Keratinocyte (primary cell): ENCODE results near the gene SLC12A9. TPM values are rescaled to one million over a fixed set of nuclear protein-coding genes. Genes with fewer than 3 reads are reported as not detected.

ENCODE experiments used
- DNase-seq: peaks from one replicate; pipeline ENCODE4 v3.0.0-alpha.2; 2011; ENCODE audit warnings: low read depth, missing footprints, low spot score
- FAIRE-seq: peaks from 2 replicates; lab custom pipeline; 2011; peaks lifted over from hg19 to GRCh38; lab: Jason Lieb, UNC
- H2AFZ ChIP-seq: 2 replicates; pipeline ENCODE4 v1.6.0; 2012; ENCODE audit warnings: low read length, control low read depth, inconsistent platforms; ENCODE audit not compliant: control insufficient read depth
- H3K27ac ChIP-seq: 2 replicates; pipeline ENCODE4 v1.5.1; 2011; ENCODE audit warnings: low read length; ENCODE audit not compliant: control insufficient read depth, insufficient read depth
- H3K27me3 ChIP-seq: 3 replicates; pipeline ENCODE4 v1.6.0; 2011; ENCODE audit warnings: low read length; ENCODE audit not compliant: control insufficient read depth, insufficient read depth; ENCODE audit errors: extremely low read depth
- H3K36me3 ChIP-seq, 2 experiments: 2 replicates in 1 of 2; 3 replicates in 1 of 2; pipeline ENCODE4 v1.5.1; 2011; ENCODE audit warnings: low read length in 2 of 2, mild to moderate bottlenecking in 1 of 2; ENCODE audit not compliant: control insufficient read depth in 2 of 2, insufficient read depth in 2 of 2; ENCODE audit errors: extremely low read depth in 1 of 2
- H3K4me1 ChIP-seq: 3 replicates; pipeline ENCODE4 v1.5.1; 2011; ENCODE audit warnings: low read length; ENCODE audit not compliant: control insufficient read depth, insufficient read depth; ENCODE audit errors: extremely low read depth
- H3K4me2 ChIP-seq: 3 replicates; pipeline ENCODE4 v1.6.0; 2011; ENCODE audit warnings: low read depth, low read length; ENCODE audit not compliant: control insufficient read depth, insufficient read depth; ENCODE audit errors: extremely low read depth
- H3K4me3 ChIP-seq, 3 experiments: fragments of 200-600 bp in 1 of 3; sonication (generic) in 1 of 3; 2 replicates in 2 of 3; 3 replicates in 1 of 3; pipeline ENCODE4 v1.5.1; 2011 to 2016; ENCODE audit warnings: low read length in 3 of 3, mild to moderate bottlenecking in 3 of 3, control low read depth in 2 of 3, inconsistent platforms in 1 of 3, low read depth in 1 of 3, mixed read lengths in 1 of 3, mixed run types in 1 of 3, moderate library complexity in 1 of 3; ENCODE audit not compliant: control insufficient read depth in 2 of 3, insufficient read depth in 2 of 3; ENCODE audit errors: extremely low read depth in 1 of 3
- H3K79me2 ChIP-seq: 2 replicates; pipeline ENCODE4 v1.6.0; 2012; ENCODE audit warnings: low read length; ENCODE audit not compliant: control insufficient read depth, insufficient read depth
- H3K9ac ChIP-seq: 3 replicates; pipeline ENCODE4 v1.6.0; 2011; ENCODE audit warnings: low read length; ENCODE audit not compliant: control insufficient read depth, insufficient read depth; ENCODE audit errors: extremely low read depth
- H3K9me1 ChIP-seq: 3 replicates; pipeline ENCODE4 v1.6.0; 2011; ENCODE audit warnings: low read length; ENCODE audit not compliant: control insufficient read depth, insufficient read depth; ENCODE audit errors: extremely low read depth
- H3K9me3 ChIP-seq: 2 replicates; pipeline ENCODE4 v1.5.1; 2012; ENCODE audit warnings: low read depth, low read length; ENCODE audit not compliant: control insufficient read depth
- H4K20me1 ChIP-seq: 3 replicates; pipeline ENCODE4 v1.6.0; 2011; ENCODE audit warnings: low read length; ENCODE audit not compliant: control insufficient read depth, insufficient read depth; ENCODE audit errors: extremely low read depth
- EZH2 ChIP-seq: IDR thresholded peaks from one replicate; pipeline ENCODE4 v1.6.1; 2012; ENCODE audit warnings: inconsistent platforms, mild to moderate bottlenecking, low read length, moderate library complexity
- dilution Hi-C: fragments of 300-500 bp; cut with MboI; formaldehyde crosslinking; loops from one replicate; pipeline ENCODE4 v1.7.0; 2020; ENCODE audit warnings: low sequenced_read_pairs; ENCODE audit not compliant: extremely low pct_ligation_motif_present
- polyA plus RNA-seq, 5 experiments: library from polyadenylated mRNA; depleted of rRNA in 3 of 5; stranded (reverse) in 3 of 5; stranded (forward) in 1 of 5; unstranded in 1 of 5; fragments of >200 nt; gene quantifications; 1 replicate in 1 of 5; 2 replicates in 3 of 5; 3 replicates in 1 of 5; pipeline versions ENCODE4 v1.2.1 to v1.2.3, GENCODE V29; 2011 to 2012; ENCODE audit warnings: missing spikeins in 2 of 5, low read depth in 1 of 5, low replicate concordance in 1 of 5
- TF ChIP-seq, protein P1 (sequence below), 3 experiments: IDR thresholded peaks in 1 of 3; conservative IDR thresholded peaks in 1 of 3; optimal IDR thresholded peaks in 1 of 3; 2 replicates in 2 of 3; 3 replicates in 1 of 3; pipeline versions ENCODE3 to v1.5.1; 2011; ENCODE audit warnings: low read length in 3 of 3, mild to moderate bottlenecking in 3 of 3, moderate library complexity in 2 of 3, control low read depth in 1 of 3, inconsistent platforms in 1 of 3; ENCODE audit not compliant: insufficient read depth in 2 of 3; ENCODE audit errors: extremely low read depth in 1 of 3

The SLC12A9 gene
- polyA plus RNA-seq, 1 donor (not counting 4 experiments of a cell fraction or from before 2014, with no cell fraction given), result 19.8 TPM

DNA sequence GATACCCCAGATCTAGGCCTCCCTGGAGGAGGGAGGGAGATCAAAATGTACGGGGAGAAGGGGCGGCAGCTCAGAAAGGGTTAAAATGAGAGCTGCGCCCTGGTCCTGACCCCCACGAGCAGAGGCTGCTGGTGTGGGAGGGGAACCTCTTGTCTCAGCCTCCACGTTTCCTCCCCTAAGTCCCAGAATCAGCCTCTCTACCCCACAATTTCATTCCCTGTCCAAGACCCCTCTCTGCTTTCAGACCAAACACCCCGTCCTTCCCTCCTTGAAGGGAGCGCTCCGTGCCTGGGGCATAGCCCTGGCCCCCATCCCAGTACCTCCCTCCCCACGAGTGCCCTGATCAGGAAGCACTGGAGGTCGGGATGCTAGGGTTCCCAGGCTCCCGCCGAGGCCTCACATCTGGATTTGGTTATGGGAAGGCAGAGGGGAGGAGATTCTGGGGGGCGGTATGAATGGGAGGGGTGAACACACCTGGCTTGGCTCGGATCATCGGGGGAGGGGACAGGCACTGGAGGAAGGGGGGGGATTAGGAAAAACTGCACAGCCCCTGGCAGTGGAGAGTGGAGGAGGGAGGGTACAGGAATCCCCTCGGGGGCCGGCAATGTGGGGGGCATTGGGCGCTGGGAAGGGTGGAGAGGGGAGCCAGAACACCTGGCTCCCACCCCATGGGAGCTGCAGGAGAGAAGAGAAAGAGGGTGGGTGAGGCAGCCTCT is 27.9 kb upstream of the SLC12A9 start:
- dilution Hi-C loops, result no loop called here
- DNase-seq (no peak), FAIRE-seq (no peak)
- Histone ChIP-seq H3K4me2 (peak overlapping the region; percentile 99), H3K79me2 (peaks cover 58% of the 10 kb centered on the region), H3K9me3 (no peaks in the 10 kb centered on the region), H4K20me1 (peaks cover 4% of the 10 kb centered on the region), H2AFZ (no peak overlapping the region), H3K36me3 (peaks cover 18 to 39% of the 10 kb centered on the region in 2 experiments), H3K27ac (peak overlapping the region; percentile 59), H3K27me3 (no peaks in the 10 kb centered on the region), H3K9ac (peak overlapping the region; percentile 74), H3K4me1 (peaks cover 6% of the 10 kb centered on the region), H3K4me3 (peak overlapping the region; percentile 72 to 97 (median 83)), H3K9me1 (no peaks in the 10 kb centered on the region)
- TF ChIP-seq, protein P1, sequence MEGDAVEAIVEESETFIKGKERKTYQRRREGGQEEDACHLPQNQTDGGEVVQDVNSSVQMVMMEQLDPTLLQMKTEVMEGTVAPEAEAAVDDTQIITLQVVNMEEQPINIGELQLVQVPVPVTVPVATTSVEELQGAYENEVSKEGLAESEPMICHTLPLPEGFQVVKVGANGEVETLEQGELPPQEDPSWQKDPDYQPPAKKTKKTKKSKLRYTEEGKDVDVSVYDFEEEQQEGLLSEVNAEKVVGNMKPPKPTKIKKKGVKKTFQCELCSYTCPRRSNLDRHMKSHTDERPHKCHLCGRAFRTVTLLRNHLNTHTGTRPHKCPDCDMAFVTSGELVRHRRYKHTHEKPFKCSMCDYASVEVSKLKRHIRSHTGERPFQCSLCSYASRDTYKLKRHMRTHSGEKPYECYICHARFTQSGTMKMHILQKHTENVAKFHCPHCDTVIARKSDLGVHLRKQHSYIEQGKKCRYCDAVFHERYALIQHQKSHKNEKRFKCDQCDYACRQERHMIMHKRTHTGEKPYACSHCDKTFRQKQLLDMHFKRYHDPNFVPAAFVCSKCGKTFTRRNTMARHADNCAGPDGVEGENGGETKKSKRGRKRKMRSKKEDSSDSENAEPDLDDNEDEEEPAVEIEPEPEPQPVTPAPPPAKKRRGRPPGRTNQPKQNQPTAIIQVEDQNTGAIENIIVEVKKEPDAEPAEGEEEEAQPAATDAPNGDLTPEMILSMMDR (optimal IDR thresholded peaks at IDR 0.05 in 1 of 3, IDR thresholded peaks at IDR 0.05 in 1 of 3, conservative IDR thresholded peaks at IDR 0.05 in 1 of 3; ENCODE audit: extremely low read depth in 1 of 3, insufficient read depth in 2 of 3, low read length in 3 of 3), result no peak
- TF ChIP-seq EZH2, result no peak

DNA sequence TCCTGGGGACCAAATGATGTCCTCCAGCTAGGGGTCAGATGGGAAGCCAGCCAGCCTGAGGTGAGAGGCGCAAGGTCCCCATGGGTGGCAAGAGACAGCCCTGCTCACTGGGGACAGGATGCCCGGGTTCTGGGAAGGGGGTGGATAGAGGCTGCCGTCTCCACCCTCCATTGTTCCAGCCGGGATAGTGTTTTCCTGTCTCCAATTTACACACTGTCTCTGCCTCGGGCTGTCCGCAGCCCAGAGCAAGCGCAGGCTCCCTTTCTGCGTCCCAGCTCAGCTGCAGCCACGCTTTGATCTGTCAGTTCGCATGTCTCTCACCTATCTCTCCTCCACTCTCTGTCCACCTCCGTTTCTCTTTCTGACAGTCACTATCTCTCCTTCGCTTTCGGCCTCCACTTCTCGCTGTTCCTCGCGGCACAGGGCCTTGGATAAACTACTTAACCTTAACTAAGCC is 27.3 kb upstream of the SLC12A9 start:
- Histone ChIP-seq H4K20me1 (peaks cover 4% of the 10 kb centered on the region), H2AFZ (no peak overlapping the region), H3K27me3 (no peaks in the 10 kb centered on the region), H3K4me1 (peaks cover 6% of the 10 kb centered on the region), H3K4me2 (peak overlapping the region; percentile 99), H3K79me2 (peaks cover 53% of the 10 kb centered on the region), H3K27ac (peak overlapping the region; percentile 59), H3K9me1 (no peaks in the 10 kb centered on the region), H3K9ac (peak overlapping the region; percentile 74), H3K36me3 (peaks cover 15 to 33% of the 10 kb centered on the region in 2 experiments), H3K9me3 (no peaks in the 10 kb centered on the region), H3K4me3 (peak overlapping the region; percentile 72 to 97 (median 83))
- TF ChIP-seq EZH2, result no peak
- TF ChIP-seq, protein P1 (optimal IDR thresholded peaks at IDR 0.05 in 1 of 3, IDR thresholded peaks at IDR 0.05 in 1 of 3, conservative IDR thresholded peaks at IDR 0.05 in 1 of 3; ENCODE audit: extremely low read depth in 1 of 3, insufficient read depth in 2 of 3, low read length in 3 of 3), result no peak
- no peak for DNase-seq
- FAIRE-seq, result peak; percentile 73
- dilution Hi-C loops, result no loop called here
